GM12801 (cell line): ENCODE results near the gene AK9.

Source experiments
- TF ChIP-seq, protein P1 (sequence below): IDR thresholded peaks from one replicate; pipeline ENCODE4 v1.5.1; 2011; ENCODE audit warnings: control low read depth; ENCODE audit not compliant: insufficient read length; ENCODE audit errors: extremely low read depth

Gene AK9

GRCh38 chr6:109669811-109670210 is 21.2 kb downstream of the AK9 start:
- TF ChIP-seq, protein P1, sequence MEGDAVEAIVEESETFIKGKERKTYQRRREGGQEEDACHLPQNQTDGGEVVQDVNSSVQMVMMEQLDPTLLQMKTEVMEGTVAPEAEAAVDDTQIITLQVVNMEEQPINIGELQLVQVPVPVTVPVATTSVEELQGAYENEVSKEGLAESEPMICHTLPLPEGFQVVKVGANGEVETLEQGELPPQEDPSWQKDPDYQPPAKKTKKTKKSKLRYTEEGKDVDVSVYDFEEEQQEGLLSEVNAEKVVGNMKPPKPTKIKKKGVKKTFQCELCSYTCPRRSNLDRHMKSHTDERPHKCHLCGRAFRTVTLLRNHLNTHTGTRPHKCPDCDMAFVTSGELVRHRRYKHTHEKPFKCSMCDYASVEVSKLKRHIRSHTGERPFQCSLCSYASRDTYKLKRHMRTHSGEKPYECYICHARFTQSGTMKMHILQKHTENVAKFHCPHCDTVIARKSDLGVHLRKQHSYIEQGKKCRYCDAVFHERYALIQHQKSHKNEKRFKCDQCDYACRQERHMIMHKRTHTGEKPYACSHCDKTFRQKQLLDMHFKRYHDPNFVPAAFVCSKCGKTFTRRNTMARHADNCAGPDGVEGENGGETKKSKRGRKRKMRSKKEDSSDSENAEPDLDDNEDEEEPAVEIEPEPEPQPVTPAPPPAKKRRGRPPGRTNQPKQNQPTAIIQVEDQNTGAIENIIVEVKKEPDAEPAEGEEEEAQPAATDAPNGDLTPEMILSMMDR, result no peak

GRCh38 chr6:109662192-109662591 is 28.8 kb downstream of the AK9 start:
- TF ChIP-seq, protein P1, result no peak

DNA sequence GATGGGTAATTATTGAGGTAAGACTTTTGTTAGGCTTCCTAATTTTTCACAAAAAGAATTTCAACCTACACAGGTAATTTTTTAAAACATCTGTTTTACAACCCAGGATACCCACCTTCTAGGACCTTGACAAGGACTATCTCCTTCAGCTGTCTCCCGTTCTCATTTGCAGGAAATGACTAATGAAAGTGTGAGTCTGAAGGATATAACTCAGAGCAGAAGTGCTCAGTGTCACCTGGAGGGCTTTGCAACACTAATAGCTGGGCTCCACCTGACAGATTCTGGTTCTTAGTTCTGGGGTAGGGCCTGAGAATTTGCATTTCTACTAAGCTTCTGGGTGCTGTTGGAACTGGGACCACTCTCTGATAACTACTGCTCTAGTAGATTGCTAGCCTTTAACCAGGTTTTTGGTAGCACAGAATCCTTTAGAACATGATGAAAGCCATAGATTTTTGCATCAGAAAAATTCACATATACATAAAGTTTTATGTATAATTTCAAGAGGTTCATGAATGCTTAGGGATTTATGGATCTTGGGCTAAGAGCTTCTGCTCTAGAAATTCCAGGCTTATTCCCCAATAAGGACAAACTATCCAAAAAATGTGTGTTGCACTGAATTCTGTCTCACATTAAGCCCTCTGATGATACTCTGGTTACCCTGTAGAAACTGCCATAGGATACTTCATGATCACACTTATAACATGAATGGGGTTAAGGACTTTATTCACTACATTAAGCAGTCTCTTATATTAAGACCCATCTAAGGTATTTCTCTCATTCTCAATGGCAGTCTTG is 30.3 kb downstream of the AK9 start:
- TF ChIP-seq, protein P1, result no peak

GRCh38 chr6:109655761-109656262 is 35.2 kb downstream of the AK9 start:
- TF ChIP-seq, protein P1, result no peak

- TF ChIP-seq, protein P1, result no peak
These were observed 37.7 kb downstream of the AK9 start for GRCh38 chr6:109653264-109653663.

- TF ChIP-seq, protein P1, result no peak
These were observed 46.9 kb downstream of the AK9 start for GRCh38 chr6:109644131-109644530.

- TF ChIP-seq, protein P1, result no peak
These were observed 58.6 kb downstream of the AK9 start for GRCh38 chr6:109632405-109632804.
